Measurements from ENCODE around the gene RABIF.

DNA sequence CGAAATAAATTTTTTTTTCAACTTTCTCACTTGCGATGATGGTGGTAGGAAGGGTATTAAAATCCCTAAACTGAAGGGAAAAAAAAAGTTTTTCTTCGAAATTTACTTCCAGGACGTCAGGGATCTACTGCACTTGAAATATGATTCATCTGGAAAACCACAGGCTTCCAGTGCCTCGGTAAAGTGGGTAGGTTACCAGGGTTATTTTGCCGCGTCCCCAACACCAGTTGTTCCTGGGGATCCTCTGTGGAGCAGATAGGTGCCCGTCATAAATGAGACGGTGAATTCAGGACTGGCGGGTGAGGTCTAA lies 773 bp downstream of the RABIF start:
- TF ChIP-seq, protein P1, sequence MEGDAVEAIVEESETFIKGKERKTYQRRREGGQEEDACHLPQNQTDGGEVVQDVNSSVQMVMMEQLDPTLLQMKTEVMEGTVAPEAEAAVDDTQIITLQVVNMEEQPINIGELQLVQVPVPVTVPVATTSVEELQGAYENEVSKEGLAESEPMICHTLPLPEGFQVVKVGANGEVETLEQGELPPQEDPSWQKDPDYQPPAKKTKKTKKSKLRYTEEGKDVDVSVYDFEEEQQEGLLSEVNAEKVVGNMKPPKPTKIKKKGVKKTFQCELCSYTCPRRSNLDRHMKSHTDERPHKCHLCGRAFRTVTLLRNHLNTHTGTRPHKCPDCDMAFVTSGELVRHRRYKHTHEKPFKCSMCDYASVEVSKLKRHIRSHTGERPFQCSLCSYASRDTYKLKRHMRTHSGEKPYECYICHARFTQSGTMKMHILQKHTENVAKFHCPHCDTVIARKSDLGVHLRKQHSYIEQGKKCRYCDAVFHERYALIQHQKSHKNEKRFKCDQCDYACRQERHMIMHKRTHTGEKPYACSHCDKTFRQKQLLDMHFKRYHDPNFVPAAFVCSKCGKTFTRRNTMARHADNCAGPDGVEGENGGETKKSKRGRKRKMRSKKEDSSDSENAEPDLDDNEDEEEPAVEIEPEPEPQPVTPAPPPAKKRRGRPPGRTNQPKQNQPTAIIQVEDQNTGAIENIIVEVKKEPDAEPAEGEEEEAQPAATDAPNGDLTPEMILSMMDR (IDR thresholded peaks at IDR 0.05 in 8 of 11, conservative IDR thresholded peaks at IDR 0.05 in 3 of 11): peak in 1 of 11 experiments; percentile 5
- no peak for TF ChIP-seq POLR2A (IDR thresholded peaks at IDR 0.05)
- TF ChIP-seq POLR2AphosphoS5 (IDR thresholded peaks at IDR 0.05): no peak

All from spleen (tissue), 7 donors.